DND-41 (cell line): ENCODE results near the gene DPYSL4.

Source experiments
- ATAC-seq: fragments of 200-7000 bp; cut with Tn5 transposase; 3 replicates; pipeline ENCODE4 v1.9.1; 2021; ENCODE audit warnings: low read depth; ENCODE audit not compliant: insufficient read depth
- DNase-seq: peaks from one replicate; pipeline ENCODE4 v3.0.0-alpha.2; 2020
- H2AFZ ChIP-seq: 2 replicates; pipeline ENCODE4 v1.6.0; 2012; ENCODE audit warnings: low read depth, low read length
- H3K27ac ChIP-seq: 2 replicates; pipeline ENCODE4 v1.5.1; 2012; ENCODE audit warnings: low read length, inconsistent platforms
- H3K27me3 ChIP-seq: fragments of 200-600 bp; sonication (generic); 2 replicates; pipeline ENCODE4 v1.6.0; 2012; ENCODE audit warnings: low read length, mild to moderate bottlenecking, inconsistent platforms; ENCODE audit not compliant: insufficient read depth, poor library complexity
- H3K36me3 ChIP-seq: 2 replicates; pipeline ENCODE4 v1.5.1; 2012; ENCODE audit warnings: low read length, inconsistent platforms; ENCODE audit not compliant: insufficient read depth
- H3K4me1 ChIP-seq: 2 replicates; pipeline ENCODE4 v1.5.1; 2012; ENCODE audit warnings: mild to moderate bottlenecking, low read length; ENCODE audit not compliant: insufficient read depth
- H3K4me2 ChIP-seq: 2 replicates; pipeline ENCODE4 v1.6.0; 2012; ENCODE audit warnings: mild to moderate bottlenecking, moderate library complexity, low read length, inconsistent platforms; ENCODE audit not compliant: insufficient read depth
- H3K4me3 ChIP-seq, 2 experiments: fragments of 200-600 bp in 1 of 2; shearing (Covaris generic) in 1 of 2; 2 replicates each; pipeline ENCODE4 v1.5.1; 2012 to 2016; ENCODE audit warnings: inconsistent platforms in 2 of 2, low read length in 2 of 2, mild to moderate bottlenecking in 2 of 2, low read depth in 1 of 2, moderate library complexity in 1 of 2
- H3K79me2 ChIP-seq: 2 replicates; pipeline ENCODE4 v1.6.0; 2012; ENCODE audit warnings: low read length, inconsistent platforms; ENCODE audit not compliant: insufficient read depth
- H3K9ac ChIP-seq: 2 replicates; pipeline ENCODE4 v1.6.0; 2012; ENCODE audit warnings: low read depth, mild to moderate bottlenecking, inconsistent platforms, low read length, moderate library complexity
- H3K9me3 ChIP-seq: 2 replicates; pipeline ENCODE4 v1.5.1; 2012; ENCODE audit warnings: low read length, moderate library complexity, mild to moderate bottlenecking, inconsistent platforms; ENCODE audit not compliant: insufficient read depth, severe bottlenecking
- H4K20me1 ChIP-seq: 2 replicates; pipeline ENCODE4 v1.6.0; 2012; ENCODE audit warnings: low read length; ENCODE audit not compliant: insufficient read depth
- CTCF ChIP-seq: IDR thresholded peaks from 2 replicates; pipeline ENCODE4 v1.5.1; 2012; ENCODE audit warnings: borderline replicate concordance, low read length, moderate library complexity, mild to moderate bottlenecking; ENCODE audit not compliant: poor library complexity, severe bottlenecking; ENCODE audit errors: extremely low read depth
- EZH2 ChIP-seq: IDR thresholded peaks from 3 replicates; pipeline ENCODE4 v1.6.1; 2012; ENCODE audit warnings: borderline replicate concordance, low read depth, mild to moderate bottlenecking, moderate library complexity, low read length, inconsistent platforms; ENCODE audit not compliant: severe bottlenecking

Gene DPYSL4

GRCh38 chr10:132234860-132235259, 48.1 kb downstream of the DPYSL4 start:
- H3K4me2 ChIP-seq: no peak overlapping the region
- H3K9ac ChIP-seq: no peak overlapping the region
- no peaks in the 10 kb centered on the region; the same call in 1 of the 2 replicates for H4K20me1 ChIP-seq
- H3K27ac ChIP-seq: no peak overlapping the region
- H3K79me2 ChIP-seq: no peaks in the 10 kb centered on the region
- H3K27me3 ChIP-seq: no peaks in the 10 kb centered on the region
- H3K4me3 ChIP-seq: no peak overlapping the region
- no peaks in the 10 kb centered on the region for H3K36me3 ChIP-seq
- H3K4me1 ChIP-seq: no peaks in the 10 kb centered on the region
- H3K9me3 ChIP-seq: no peaks in the 10 kb centered on the region
- H2AFZ ChIP-seq: no peak overlapping the region
- no peak for DNase-seq
- no peak for TF ChIP-seq EZH2
- no peak for TF ChIP-seq CTCF
- no peak for ATAC-seq

GRCh38 chr10:132236161-132236560, 49.4 kb downstream of the DPYSL4 start:
- no peak overlapping the region for H2AFZ ChIP-seq
- no peaks in the 10 kb centered on the region for H3K4me1 ChIP-seq

GRCh38 chr10:132236881-132237280, 50.1 kb downstream of the DPYSL4 start:
- Histone ChIP-seq H3K4me1 (no peaks in the 10 kb centered on the region), H3K79me2 (no peaks in the 10 kb centered on the region)

More at GRCh38 chr10:132236161-132236560, 49.4 kb downstream of the DPYSL4 start:
- H3K9ac ChIP-seq: no peak overlapping the region
- ATAC-seq: no peak
- no peaks in the 10 kb centered on the region; the same call in 1 of the 2 replicates for H4K20me1 ChIP-seq
- no peak overlapping the region for H3K4me3 ChIP-seq
- H3K4me2 ChIP-seq: no peak overlapping the region
- no peaks in the 10 kb centered on the region for H3K79me2 ChIP-seq
- TF ChIP-seq CTCF (no peak), EZH2 (no peak)
- no peaks in the 10 kb centered on the region for H3K9me3 ChIP-seq
- H3K27ac ChIP-seq: no peak overlapping the region
- H3K27me3 ChIP-seq: no peaks in the 10 kb centered on the region
- DNase-seq: no peak
- no peaks in the 10 kb centered on the region for H3K36me3 ChIP-seq

More at GRCh38 chr10:132236881-132237280, 50.1 kb downstream of the DPYSL4 start:
- H3K27ac ChIP-seq: no peak overlapping the region
- H2AFZ ChIP-seq: no peak overlapping the region
- H3K9me3 ChIP-seq: no peaks in the 10 kb centered on the region
- H3K36me3 ChIP-seq: no peaks in the 10 kb centered on the region
- ATAC-seq (no peak), DNase-seq (no peak)
- H3K27me3 ChIP-seq: no peaks in the 10 kb centered on the region
- TF ChIP-seq CTCF: no peak
- no peak for TF ChIP-seq EZH2
- H4K20me1 ChIP-seq: no peaks in the 10 kb centered on the region; the same call in 1 of the 2 replicates
- no peak overlapping the region for H3K4me2 ChIP-seq
- H3K9ac ChIP-seq: no peak overlapping the region
- H3K4me3 ChIP-seq: no peak overlapping the region
